ENCODE results near the gene TBC1D8.

GRCh38 chr2:100975521-100975785 lies 175.7 kb downstream of the TBC1D8 start:
- TF ChIP-seq CTCF (IDR thresholded peaks at IDR 0.05) (no peak), TCF7L2 (IDR thresholded peaks at IDR 0.05; ENCODE audit: low read depth, low read length) (no peak), REST (IDR thresholded peaks at IDR 0.05; ENCODE audit: insufficient read depth in 1 of 2, low read depth in 2 of 2, low read length in 1 of 2) (no peak), SIN3A (IDR thresholded peaks at IDR 0.05; ENCODE audit: borderline replicate concordance, insufficient read depth, low read depth, low read length) (no peak), POLR2AphosphoS5 (IDR thresholded peaks at IDR 0.05; ENCODE audit: low read depth, low read length) (no peak)

Data from Panc1 (cell line).